Gastroesophageal sphincter (tissue), 3 donors: ENCODE data around the gene C3orf20.

Experiments used
- POLR2A ChIP-seq, 2 donors: fragments of 450-650 bp; IDR thresholded peaks; one replicate each; pipeline ENCODE4 v1.6.1; 2017; ENCODE audit warnings: antibody characterized with exemption in 2 of 2, mild to moderate bottlenecking in 2 of 2, moderate library complexity in 1 of 2
- TF ChIP-seq, protein P1 (sequence below), 4 experiments: fragments of 200-600 bp in 2 of 4; fragments of 450-650 bp in 2 of 4; sonication (generic) in 1 of 4; IDR thresholded peaks; one replicate each; pipeline ENCODE4 v1.5.1; 2017 to 2019; ENCODE audit warnings: antibody characterized with exemption in 4 of 4, mild to moderate bottlenecking in 2 of 4, moderate library complexity in 2 of 4

DNA sequence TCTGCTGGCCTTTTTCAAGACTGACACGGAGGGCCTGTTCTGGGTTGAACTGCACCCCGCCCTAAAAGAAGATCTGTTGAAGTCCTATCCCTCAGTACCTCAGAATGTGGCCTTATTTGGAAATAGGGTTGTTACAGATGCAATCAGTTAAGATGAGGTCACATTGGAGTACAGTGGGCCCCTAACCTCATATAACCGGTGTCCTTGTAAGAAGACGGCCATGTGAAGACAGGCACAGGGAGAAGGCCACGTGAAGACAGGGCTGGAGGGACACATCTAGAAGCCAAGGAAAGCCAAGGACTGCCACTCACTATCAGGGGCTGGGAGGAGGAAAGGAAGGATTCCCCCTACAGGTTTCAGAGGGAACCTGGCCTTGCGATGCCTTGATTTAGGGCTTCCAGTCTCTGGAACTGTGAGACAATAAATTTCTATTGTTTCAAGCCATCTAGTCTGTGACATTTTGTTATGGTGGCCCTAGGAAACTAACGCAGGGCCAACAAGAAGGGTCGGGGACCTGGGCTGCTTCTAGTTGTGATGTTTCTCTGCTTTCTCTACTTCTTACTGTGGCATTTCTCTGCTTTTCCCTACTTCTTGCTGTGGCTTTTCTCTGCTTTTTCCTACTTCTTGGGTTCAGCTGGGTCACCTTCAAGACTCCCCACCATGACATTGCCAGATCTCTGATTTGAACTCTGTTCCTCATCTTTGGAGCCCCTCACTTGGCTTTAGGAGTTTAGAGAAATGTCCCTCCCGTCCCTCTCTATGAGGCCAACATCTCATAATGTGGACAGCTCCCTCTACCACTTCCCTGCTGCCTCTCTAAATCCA is 28.1 kb upstream of the C3orf20 start:
- TF ChIP-seq, protein P1, sequence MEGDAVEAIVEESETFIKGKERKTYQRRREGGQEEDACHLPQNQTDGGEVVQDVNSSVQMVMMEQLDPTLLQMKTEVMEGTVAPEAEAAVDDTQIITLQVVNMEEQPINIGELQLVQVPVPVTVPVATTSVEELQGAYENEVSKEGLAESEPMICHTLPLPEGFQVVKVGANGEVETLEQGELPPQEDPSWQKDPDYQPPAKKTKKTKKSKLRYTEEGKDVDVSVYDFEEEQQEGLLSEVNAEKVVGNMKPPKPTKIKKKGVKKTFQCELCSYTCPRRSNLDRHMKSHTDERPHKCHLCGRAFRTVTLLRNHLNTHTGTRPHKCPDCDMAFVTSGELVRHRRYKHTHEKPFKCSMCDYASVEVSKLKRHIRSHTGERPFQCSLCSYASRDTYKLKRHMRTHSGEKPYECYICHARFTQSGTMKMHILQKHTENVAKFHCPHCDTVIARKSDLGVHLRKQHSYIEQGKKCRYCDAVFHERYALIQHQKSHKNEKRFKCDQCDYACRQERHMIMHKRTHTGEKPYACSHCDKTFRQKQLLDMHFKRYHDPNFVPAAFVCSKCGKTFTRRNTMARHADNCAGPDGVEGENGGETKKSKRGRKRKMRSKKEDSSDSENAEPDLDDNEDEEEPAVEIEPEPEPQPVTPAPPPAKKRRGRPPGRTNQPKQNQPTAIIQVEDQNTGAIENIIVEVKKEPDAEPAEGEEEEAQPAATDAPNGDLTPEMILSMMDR (IDR thresholded peaks at IDR 0.05): no peak
- TF ChIP-seq POLR2A (IDR thresholded peaks at IDR 0.05): no peak
